HG03196 (cell line): ENCODE results near the gene UTP14A.
A peak's percentile ranks its signal among the peaks of the same experiment; 100 is the strongest.

Experiments used
- ATAC-seq: cut with Tn5 transposase; IDR thresholded peaks from one replicate; pipeline ENCODE4 v1.9.1; 2021; ENCODE audit not compliant: unreplicated experiment

The UTP14A gene

DNA sequence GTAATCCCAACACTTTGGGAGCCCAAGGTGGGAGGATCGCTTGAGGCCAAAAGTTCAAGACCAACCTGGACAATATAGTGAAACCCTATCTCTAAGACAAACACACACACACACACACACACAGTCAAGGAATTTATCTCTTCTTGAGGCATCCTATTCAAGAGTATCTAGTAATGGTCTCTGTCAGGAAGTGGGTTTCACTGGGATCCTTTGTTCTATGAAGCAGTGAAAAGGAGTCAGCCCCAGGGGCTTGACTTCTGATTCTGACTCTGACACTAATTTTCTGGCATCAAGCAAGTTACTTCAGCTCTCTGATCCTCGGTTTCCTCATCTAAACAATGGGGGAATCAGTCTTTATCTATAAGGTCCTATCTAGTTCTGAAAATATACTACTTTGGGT lies 34.8 kb downstream of the UTP14A start:
- no peak for ATAC-seq

DNA sequence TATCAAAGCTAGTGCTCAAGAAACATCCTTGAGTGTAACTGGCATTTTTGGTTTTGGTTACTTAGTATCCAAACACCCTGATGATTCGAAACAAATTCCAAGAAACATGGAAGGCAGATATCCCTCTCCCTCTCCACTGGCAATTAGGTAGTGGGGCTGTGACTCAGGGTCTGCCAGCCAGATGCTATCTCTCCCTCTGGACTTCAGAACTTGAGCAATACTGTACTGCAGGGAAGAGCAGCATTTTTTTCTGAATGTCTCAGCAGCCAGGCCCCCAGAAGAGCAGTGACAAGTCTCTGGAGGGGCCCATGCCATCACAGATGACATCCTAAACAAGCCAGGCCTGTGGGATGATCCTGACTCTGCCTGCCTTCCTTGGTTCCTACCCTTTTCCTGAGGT lies 39.2 kb downstream of the UTP14A start:
- ATAC-seq, result no peak

DNA sequence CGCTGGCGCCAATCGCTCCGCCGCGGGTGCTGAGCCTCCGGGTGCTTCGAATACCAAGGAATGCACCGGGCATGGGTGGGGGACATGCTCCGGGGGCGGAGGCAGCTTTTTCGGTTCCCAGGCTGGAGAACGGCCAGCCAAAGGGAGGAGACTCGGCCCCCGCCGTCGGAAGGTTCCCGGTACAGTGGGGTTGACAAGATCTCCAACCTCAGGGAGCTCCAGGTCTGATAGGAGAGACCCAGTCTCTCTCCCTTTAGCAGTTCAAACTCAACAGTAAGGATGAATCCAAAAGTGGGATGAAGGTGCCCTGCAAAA lies 47.3 kb downstream of the UTP14A start:
- ATAC-seq, result no peak

DNA sequence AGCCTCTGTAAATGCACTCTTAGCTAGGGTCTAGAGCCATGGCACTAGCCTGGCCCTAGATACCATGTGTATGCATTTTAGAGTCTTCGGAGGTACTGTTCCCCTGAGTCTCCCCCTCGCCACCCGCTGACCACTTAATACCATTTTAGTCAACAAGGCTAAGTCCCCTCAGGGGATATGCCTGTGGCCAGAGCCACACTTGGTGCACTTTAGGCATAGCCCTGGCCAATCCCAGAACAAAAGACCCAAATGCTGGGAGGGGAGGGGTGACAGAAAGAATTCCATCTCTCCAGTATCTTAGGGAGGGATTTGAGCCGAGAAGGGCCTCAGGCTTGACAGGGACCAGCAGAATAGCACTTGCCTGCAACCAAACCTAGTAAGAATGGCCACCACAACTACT lies 47.9 kb downstream of the UTP14A start:
- no peak for ATAC-seq

DNA sequence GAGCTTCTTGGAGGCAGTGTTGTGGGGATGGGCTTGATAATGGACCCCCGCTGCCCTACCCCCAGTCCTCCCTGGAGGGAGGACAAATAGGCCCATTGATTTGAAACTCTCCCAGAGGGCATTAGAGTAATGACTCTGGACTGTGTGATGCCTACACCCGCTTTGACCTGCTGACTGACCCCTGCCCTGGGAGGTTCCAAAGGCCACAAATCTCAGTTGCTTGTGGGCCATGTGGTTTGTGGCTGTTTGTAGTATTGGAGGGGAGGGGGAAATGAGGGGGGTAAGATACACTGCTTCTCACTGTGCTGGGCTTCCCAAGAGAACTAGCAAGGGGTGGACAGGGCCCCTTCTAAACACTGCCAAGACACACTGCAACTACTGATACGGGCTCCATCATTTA lies 48.8 kb downstream of the UTP14A start:
- no peak for ATAC-seq

DNA sequence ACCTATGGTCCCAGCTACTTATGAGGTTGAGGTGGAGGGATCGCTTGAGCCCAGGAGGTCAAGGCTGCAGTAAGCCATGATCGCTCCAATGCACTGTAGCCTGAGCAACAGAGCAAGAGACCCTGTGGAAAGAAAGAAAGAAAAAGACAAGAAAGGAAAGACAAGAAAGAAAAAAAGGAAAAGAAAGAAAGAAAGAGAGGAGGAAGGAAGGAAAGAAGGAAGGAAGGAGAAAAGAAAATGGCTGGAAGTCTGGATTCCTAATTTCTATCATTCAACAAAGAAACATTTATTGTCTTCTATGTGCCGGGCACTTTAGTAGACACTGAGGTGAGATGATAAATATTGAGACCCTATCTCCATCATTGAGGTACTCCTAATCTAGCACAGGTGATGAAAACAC lies 49.7 kb downstream of the UTP14A start:
- no peak for ATAC-seq

DNA sequence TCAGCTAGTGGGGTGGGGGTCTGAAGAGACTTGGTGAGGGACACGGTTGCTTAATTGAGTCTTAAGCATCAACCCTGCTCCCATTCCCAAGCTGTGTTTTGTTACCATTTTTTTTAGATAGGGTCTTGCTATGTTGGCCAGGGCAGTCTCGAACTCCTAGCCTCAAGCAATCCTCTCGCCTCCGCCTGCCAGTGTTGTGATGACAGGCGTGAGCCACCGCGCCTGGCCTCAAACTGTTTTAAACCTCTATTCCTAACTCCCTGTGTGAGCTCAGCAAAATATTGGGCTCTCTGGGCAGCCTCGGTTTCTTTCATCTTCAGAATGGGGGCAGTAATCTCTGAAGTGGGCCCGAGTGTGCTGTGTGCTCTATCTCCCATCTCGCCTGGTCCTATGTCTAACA lies 50.2 kb downstream of the UTP14A start:
- no peak for ATAC-seq

DNA sequence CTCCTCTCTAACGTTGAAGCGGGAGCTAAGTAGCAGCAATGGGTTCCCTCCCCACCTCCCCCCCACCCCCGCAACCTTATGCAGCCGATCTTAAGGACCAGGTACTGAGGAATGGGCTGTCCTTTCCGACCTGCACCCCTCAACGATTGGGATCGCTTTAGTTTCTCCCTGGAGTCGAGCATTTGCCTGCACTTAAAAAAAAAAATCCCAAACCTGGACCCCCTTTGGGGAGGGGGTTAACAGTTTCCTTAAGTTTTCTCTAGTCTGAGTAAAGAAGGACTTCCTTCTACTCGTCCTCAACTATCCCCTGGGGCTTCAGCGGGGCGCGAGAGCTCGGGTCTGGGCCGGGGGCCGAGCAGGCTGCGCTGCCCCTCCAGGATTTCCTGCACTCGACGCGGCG lies 50.8 kb downstream of the UTP14A start:
- no peak for ATAC-seq

DNA sequence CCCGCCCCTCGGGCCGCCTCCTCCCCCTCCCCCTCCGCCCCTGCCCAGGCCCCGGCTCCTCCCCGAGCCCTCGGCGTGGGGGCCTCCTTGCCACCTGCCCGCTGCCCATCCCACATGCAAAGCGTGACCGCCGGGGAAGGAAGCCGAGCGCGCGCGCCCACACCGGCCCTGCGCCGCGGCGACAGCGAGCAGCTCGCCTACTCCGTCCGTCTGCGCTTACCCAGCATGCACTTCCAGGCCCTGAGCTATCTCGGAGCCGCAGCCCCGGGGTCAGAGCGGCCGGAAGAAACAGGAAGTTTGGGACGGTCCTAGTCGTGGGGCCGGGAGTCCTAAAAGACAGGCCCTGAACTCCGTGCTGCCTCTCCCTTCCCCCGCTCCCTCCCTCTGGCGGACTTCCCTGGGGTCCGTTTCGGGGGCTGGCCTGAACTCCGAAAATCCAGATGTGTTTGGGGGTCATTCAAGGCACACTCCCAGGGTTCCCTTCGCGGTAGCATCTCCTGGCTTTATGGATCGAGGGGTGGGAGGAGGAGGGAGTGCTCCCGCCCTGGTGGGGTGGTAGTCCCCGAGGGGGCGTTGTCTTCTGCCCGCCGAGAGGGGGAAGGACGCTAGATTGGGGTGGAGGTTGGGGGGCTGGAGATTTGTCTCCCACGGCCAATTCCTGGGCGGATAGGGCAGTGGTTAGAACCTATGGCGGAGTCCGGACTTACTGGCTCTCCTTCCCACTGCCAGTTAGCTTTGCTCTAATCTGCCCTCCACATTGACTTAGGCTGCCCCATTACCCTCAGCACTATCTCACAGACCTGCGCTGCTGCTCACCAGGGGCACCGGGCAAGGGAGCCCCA lies 51.5 kb downstream of the UTP14A start:
- peak; percentile 62 for ATAC-seq

DNA sequence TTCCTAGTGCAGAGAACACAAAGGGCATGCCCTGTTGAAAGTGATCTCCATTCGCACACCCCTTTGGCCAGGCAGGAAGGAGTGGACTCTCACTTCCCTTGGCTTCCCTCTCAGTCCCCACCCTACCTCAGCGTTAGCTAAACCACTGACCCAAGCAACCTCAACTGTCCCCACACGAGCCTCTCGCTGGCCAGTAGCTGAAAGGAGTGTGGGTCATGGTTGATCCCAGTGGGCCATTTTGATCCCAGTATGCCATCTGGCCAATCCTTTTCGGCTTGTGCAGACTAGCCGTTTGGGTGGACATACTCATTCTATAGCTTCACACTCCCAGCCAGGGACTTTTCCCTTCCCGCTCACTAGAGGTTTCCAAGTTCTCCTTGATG lies 52.1 kb downstream of the UTP14A start:
- no peak for ATAC-seq

DNA sequence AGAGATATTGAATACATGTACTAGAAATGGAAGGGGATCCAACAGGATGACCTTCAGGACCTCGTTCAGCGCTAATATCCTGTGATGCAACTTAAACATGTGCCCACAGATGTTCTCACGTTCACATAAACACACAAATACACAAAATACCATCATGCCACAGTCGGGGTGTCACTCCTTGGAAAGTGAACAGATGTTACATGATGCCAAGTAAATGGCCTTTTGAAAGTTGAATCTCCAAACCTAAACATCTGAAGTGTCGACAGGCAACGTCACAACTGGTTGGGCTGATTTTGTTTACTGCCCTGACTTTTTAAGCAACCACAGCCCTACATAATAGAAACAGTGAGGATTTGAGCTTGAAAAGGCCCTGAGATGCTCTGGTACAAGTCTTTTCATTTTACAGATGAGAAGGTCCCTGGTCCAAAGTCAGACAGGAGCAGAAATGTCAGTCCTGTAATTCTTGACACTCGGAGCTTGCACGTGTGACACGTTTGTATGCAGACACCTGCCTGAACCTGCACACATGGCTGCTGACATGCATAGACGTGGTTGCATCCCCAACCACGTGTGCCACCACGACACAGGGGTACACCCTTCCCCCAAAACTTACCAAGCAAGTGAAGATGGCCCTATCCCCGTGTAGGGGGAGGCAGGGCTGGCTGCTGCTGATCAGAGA lies 53.0 kb downstream of the UTP14A start:
- no peak for ATAC-seq

DNA sequence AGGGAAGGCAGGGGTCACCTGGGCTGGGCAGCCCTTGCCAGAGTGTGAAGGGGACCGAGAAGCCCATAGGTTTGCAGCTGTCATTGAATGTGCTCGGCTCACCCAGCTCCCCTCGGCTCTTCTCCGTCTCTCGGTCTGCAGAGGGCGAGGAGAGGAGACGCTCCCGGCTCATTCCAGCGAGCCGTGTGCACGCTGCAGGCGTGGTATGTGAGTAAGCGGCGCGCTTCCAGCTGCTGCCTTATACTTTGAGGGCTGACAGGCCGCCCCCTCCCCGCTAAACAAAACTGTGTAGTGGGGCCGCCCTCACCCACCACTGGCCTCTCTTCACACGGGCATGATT lies 53.5 kb downstream of the UTP14A start:
- no peak for ATAC-seq

DNA sequence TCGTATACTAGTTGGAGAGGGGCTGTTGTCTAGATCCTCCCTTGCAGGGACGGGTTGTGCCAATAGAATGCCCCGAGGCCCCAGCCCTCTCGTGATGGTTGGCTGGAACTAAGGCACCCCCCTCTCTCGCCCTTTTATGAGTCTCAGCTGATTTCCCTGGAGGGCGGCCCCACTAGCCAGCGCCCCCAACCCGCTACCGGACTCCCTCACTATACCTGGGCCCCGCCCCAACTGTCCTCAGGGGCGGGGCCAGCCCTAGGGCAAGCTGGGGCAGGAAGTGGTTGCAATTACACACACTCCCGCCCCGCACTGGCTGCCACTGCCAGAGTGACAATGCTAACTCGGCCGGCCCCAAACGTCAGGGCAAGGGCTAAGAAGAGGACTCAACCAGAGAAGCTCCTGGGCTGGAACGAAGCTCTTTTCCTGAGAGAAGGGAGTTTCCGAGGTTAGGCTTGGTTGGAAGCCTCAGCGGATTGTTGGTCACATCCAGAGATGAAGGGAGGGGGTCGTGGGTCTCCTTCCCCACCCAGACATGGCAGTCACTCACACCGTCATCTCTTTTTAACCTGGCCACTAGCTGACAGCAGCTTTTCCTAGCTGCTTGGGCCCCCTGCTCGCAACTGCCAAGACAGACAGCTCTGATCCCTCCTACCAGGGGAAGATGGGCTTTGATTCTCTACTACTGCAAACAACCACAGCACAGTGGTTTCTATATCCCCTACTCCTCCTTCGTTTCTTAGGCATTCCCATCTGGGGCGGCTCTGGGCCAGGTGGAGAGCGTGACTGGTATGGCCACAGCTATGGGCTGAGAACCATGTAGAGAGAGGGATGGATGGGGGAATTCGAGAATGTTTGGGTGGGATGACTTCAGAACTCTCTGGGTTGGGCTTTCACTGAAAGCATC lies 55.5 kb downstream of the UTP14A start:
- ATAC-seq, result peak; percentile 91

DNA sequence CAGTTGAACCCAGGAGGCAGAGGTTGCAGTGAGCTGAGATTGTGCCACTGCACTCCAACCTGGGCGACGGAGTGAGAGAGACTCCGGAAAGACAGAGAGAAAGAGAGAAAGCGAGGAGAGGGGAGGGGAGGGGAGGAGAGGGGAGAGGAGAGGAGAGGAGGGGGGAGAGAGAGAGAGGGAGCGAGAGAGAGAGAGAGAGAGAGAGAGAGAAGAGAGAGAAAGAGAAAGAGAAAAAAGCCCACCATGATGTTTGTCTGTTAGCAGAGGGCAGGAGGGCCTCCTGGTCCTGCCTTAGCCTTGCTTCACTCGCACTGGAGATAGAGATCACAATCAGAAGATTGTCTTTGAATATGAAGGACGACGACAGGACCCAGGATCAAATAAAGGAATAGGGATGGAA lies 57.8 kb downstream of the UTP14A start:
- ATAC-seq, result no peak

DNA sequence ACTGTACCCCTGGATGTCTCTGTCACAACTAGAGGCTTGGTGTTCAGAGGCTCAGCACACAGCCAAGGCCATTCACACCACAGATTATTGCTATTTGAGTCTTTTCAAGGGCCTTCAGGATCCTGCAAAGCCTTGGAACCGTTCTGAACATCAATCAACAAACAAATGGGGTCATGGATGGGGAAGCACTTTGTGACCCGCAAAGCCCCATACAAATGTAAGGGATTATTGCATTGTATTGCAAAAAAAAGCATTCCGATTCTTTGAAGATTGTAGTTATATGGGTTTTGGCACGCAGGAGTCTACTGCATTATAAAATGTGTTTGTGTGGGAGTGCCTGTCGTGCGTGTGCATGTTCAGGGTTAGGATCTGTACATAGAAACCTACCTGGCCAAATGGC lies 59.2 kb downstream of the UTP14A start:
- no peak for ATAC-seq

DNA sequence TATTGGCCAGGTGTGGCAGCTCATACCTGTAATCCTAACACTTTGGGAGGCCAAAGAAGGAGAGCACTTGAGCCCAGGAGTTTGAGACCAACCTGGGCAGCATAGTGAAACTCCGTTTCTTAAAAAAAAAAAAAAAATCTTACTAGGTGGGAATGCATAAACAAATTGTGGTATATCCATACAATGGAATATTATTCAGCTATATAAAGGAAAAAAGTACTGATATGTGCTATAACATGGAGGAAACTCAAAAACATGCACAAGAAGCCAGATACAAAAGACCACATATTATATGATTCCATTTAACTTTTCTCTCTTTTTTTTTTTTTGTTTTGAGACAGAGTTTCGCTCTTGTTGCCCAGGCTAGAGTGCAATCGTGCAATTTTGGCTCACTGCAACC lies 63.0 kb downstream of the UTP14A start:
- no peak for ATAC-seq

DNA sequence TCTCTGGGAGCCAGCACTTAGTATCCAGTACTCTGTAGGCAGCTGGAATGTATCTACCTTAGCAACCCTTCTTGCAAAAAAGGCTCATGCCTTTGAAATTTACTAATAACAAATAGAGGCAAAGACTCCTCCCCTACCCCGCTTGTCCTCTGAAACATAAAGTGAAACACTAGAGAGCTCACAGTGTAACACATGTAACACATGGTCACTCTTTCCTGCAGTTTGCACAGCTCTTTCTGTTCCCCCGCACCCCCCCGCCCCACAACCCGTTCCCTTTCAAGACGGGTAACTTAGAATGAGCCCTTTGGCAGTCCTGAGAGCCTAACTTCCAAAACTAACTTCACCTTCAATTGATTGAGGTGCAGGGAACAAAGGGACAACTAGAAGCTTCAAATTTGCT lies 70.5 kb downstream of the UTP14A start:
- ATAC-seq, result no peak
